ENCODE measurements around the gene BMP7. TPM values are rescaled to one million over a fixed set of nuclear protein-coding genes. Genes with fewer than 3 reads are reported as not detected.

Gene BMP7
- total and polyA plus RNA-seq, 2 experiments from 2014 or later, result 15.9 to 22.8 TPM

- DNase-seq (ENCODE audit: low spot score), result no peak
- H3K4me2 ChIP-seq, result no peak overlapping the region
- no peaks in the 10 kb centered on the region for H3K79me2 ChIP-seq (replicated peaks; ENCODE audit: insufficient read depth)
- Mint-ChIP-seq H3K4me1 (peaks cover 19% of the 10 kb centered on the region; the same call in 2 of the 3 replicates), H3K27me3 (ENCODE audit: insufficient read depth, low read depth, poor library complexity) (peaks cover 4% of the 10 kb centered on the region), H3K4me3 (no peak overlapping the region), H3K27ac (no peak overlapping the region), H3K36me3 (ENCODE audit: low read depth) (no peaks in the 10 kb centered on the region), H3K9me3 (peaks cover 3% of the 10 kb centered on the region; the same call in 1 of the 3 replicates)
- no peaks in the 10 kb centered on the region for H3K27me3 ChIP-seq (ENCODE audit: insufficient read depth)
- no peaks in the 10 kb centered on the region for H4K20me1 ChIP-seq (replicated peaks; ENCODE audit: insufficient read depth)
- no peak overlapping the region for H3K27ac ChIP-seq (ENCODE audit: low read depth)
- no peaks in the 10 kb centered on the region for H3K36me3 ChIP-seq (ENCODE audit: insufficient read depth)
- H2AFZ ChIP-seq, result no peak overlapping the region
- no peaks in the 10 kb centered on the region for H3K9me2 ChIP-seq (ENCODE audit: insufficient read depth)
- no peak for TF ChIP-seq JUNB (IDR thresholded peaks at IDR 0.05; ENCODE audit: unreplicated experiment)
- no peak for TF ChIP-seq ETS1 (IDR thresholded peaks at IDR 0.05)
- no peak for TF ChIP-seq CREB1 (CRISPR knock-in tag; IDR thresholded peaks at IDR 0.05; ENCODE audit: low read depth)
- no peak for TF ChIP-seq STAT1 (IDR thresholded peaks at IDR 0.05; ENCODE audit: unreplicated experiment)
- TF ChIP-seq NANOG (IDR thresholded peaks at IDR 0.05; ENCODE audit: borderline replicate concordance), result no peak
- TF ChIP-seq REST (IDR thresholded peaks at IDR 0.05; ENCODE audit: unreplicated experiment), result no peak
- no peak for TF ChIP-seq ZNF462 (CRISPR knock-in tag; IDR thresholded peaks at IDR 0.05)
- no peak for TF ChIP-seq ZNF331 (CRISPR knock-in tag; IDR thresholded peaks at IDR 0.05; ENCODE audit: low read depth)
- no peak for TF ChIP-seq EZH2phosphoT487 (IDR thresholded peaks at IDR 0.05; ENCODE audit: unreplicated experiment)
- TF ChIP-seq POLR2AphosphoS5 (IDR thresholded peaks at IDR 0.05; ENCODE audit: low read depth), result no peak
- no peak for TF ChIP-seq ZNF114 (CRISPR knock-in tag; IDR thresholded peaks at IDR 0.05)
- no peak for TF ChIP-seq CTCF (conservative IDR thresholded peaks at IDR 0.05; ENCODE audit: low read depth in 2 of 2)
- no peak for TF ChIP-seq EZH2 (IDR thresholded peaks at IDR 0.05; ENCODE audit: low read depth, unreplicated experiment)
- no peak for ATAC-seq
- H3F3A ChIP-seq (replicated peaks; ENCODE audit: low read depth), result no peaks in the 10 kb centered on the region
- peaks cover 11% of the 10 kb centered on the region; the same call in 1 of the 2 replicates for H3K4me1 ChIP-seq (ENCODE audit: insufficient read depth)
- no peak overlapping the region for H3K4me3 ChIP-seq
Measured at GRCh38 chr20:57183457-57184009, 82.9 kb downstream of the BMP7 start.

Measured in GM23338 (cell line).